Ectodermal cell (in vitro differentiated cells): Measurements from ENCODE around the gene OSBPL5.

Experiments
- H3K27ac ChIP-seq: 2 replicates; pipeline ENCODE4 v1.7.0; 2013; ENCODE audit warnings: mild to moderate bottlenecking, low read depth, low read length; ENCODE audit not compliant: insufficient read depth, poor library complexity, severe bottlenecking
- H3K27me3 ChIP-seq: 2 replicates; pipeline ENCODE4 v1.7.0; 2013; ENCODE audit warnings: mild to moderate bottlenecking, low read length; ENCODE audit not compliant: insufficient read depth, control insufficient read depth, poor library complexity, severe bottlenecking
- H3K36me3 ChIP-seq: one replicate; pipeline ENCODE4 v1.7.0; 2013; ENCODE audit warnings: low read length; ENCODE audit not compliant: control insufficient read depth, insufficient read depth
- H3K4me1 ChIP-seq: one replicate; pipeline ENCODE4 v1.7.0; 2013; ENCODE audit warnings: low read length; ENCODE audit not compliant: control insufficient read depth, insufficient read depth
- H3K4me3 ChIP-seq: 2 replicates; pipeline ENCODE4 v1.7.0; 2013; ENCODE audit warnings: low read depth, low read length, control low read depth; ENCODE audit not compliant: insufficient read depth
- H3K9me3 ChIP-seq: 2 replicates; pipeline ENCODE4 v1.7.0; 2013; ENCODE audit warnings: mild to moderate bottlenecking, low read length, moderate library complexity; ENCODE audit not compliant: control insufficient read depth
- WGBS, 2 experiments: methylation state at CpG; one replicate each; pipeline ENCODE4 v1.1.7; 2013; ENCODE audit warnings: missing lambda C conversion rate in 2 of 2; 5-methylcytosine and 5-hydroxymethylcytosine counted together

Gene OSBPL5

DNA sequence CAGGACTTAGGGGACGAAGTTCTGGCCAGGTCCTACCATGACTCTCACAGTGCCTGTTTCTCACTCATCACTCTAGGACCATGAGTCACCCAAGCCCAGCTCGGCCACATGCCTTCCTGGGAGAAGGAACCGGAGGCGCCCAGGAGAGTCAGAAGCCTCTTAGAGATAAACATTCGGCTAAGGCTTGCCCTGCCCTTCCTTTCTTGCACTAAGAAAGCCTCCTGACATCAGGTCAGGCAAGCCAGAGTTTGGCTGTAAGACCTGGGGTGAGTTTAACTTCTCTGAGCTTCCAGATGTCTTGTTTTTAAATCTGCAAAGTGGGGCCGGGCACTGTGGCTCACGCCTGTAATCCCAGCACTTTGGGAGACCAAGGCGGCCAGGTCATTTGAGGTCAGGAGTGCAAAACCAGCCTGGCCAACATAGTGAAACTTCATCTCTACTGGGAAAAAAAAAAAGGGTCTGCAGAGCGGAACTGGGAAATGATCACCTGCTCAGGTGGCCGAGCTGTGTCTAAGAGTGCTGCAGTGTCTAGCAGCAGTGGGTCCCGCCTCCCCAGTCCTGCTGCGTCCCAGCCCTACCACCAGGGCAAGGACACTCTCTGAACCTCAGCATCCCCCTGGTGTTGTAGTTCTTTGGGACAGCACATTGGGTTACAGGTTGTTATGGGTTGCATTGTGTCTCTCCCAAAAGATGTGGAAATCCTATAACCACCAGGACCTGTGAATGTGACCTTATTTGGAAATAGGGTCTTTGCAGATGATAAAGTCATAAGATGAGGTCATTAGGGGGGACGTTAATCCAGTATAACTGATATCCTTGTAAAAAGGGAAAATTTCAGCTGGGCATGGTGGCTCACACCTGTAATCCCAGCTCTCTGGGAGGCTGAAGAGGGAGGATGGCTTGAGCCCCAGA is 106.1 kb downstream of the OSBPL5 start:
- H3K9me3 ChIP-seq: no peaks in the 10 kb centered on the region
- H3K27ac ChIP-seq: no peak overlapping the region
- WGBS, 2 experiments: 89 to 91% methylated on average over 13 of the region's 13 CpGs
- H3K4me1 ChIP-seq: peaks cover 14% of the 10 kb centered on the region
- no peaks in the 10 kb centered on the region for H3K27me3 ChIP-seq
- no peak overlapping the region for H3K4me3 ChIP-seq
- no peaks in the 10 kb centered on the region for H3K36me3 ChIP-seq

DNA sequence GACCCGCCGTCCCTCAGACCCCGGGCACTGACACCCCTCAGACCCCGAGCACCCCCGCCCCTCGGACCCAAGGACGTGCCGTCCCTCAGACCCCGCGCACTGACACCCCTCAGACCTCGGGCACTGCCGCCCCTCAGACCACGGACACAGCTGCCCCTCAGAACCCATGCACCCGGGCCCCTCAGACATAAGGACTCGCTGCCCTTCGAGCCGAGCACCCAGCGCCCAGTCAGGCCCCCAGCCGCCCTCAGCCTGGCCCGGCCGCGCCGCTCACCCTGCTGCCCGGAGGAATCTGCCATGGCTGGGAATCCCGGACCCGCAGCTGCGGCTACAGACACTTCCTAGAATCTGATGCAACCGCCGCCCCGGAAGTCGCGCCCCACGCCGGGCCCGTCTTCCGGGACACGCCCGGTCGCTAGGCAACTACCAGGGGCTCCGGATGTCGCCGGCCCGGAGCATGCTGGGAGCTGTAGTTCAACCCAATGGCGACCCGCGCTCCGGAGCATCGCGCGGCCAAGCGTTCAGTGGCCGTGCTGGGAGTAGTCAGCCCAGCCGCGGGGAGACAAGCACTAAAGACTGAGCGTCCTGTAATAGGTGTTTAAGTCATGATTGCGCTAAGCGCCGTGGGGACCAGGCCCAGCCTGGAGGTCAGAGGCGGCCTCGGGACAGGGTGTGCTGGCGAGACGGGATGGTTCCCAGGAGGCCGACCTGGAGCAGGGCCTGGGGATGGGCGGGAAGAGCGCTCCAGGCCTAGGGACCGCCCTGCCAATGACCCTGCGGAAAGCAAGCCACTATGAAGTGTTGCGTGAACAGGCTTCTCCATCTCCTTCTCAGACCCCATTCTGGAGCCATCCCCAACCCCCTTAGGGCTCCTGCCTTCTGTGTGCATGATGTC is 107.8 kb downstream of the OSBPL5 start, which contains the start of gene CARS1:
Gene CARS1, minus strand, starts transcription at position 355 of the 895 bp plus-strand sequence. Its CDS starts 56 bp downstream, at position 299.
- Histone ChIP-seq H3K4me1 (peaks cover 14% of the 10 kb centered on the region), H3K27me3 (no peaks in the 10 kb centered on the region), H3K4me3 (peak within 1 kb of the TSS; percentile 62), H3K9me3 (no peaks in the 10 kb centered on the region), H3K36me3 (no peaks in the 10 kb centered on the region), H3K27ac (peak within 1 kb of the TSS; percentile 57)
- WGBS, 2 experiments: 1 to 2% methylated on average over 68 of the region's 68 CpGs

DNA sequence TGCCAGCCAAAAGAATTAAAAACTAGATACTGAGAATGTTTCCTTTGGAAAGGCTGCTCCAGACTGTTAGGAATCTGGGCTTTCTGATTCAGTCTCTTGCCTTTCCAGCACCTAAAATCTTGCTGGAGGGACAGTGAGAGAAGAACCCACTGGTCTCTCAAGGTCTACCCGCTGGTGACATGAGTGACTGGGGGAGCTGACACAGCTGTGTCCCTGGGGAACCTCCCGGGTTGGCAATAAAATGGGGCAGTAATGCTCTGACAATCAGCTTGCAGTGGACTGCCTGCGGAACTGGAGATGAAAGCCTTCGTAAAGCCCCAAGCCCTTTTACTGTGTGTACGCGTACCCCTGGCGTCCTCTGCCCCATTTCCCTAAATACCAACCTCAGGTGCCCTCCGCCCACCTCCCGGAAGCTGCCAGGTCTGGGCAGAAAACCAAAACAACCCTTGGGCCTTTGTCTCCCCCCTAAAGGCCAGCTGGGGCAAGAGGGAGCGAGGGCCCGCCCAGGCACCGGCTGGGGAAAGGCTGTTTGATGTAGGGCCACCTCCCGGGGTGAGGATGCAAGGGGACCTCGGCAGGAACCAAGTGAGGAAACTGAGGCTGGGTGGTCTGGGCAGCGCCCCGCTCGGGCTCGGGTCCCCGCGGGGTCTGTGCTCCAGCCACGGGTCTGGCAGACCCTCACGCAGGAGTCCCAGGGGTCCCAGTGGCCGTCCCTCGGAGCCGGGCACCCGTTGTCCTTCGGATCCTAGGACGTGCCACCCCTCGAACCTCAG is 108.6 kb downstream of the OSBPL5 start:
- Histone ChIP-seq H3K4me1 (peaks cover 19% of the 10 kb centered on the region), H3K4me3 (peak overlapping the region; percentile 62), H3K27me3 (no peaks in the 10 kb centered on the region), H3K27ac (peak overlapping the region; percentile 57), H3K9me3 (no peaks in the 10 kb centered on the region), H3K36me3 (no peaks in the 10 kb centered on the region)
- WGBS, 2 experiments: 7 to 9% methylated on average over 29 of the region's 29 CpGs

DNA sequence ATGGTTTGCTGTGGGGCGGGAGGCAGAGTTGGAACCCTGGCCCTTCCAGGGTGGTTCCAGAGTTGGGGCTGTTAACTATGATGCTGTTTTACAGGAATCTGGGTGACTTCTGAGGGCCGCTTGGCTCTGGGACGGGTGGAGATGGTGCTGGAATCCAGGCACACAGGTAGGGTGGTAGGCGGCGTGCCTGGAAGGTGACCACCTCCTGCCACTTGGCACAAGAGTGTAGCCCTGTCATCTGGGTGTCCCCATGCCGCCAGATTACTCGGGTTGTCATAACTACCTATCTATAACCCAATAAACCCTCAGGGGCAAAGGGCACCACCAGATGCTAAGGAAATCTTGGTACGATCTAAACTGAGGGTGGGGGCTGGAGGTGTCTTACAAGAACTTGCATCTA is 109.2 kb downstream of the OSBPL5 start:
- Histone ChIP-seq H3K9me3 (no peaks in the 10 kb centered on the region), H3K27me3 (no peaks in the 10 kb centered on the region), H3K36me3 (no peaks in the 10 kb centered on the region), H3K4me1 (peaks cover 23% of the 10 kb centered on the region), H3K4me3 (peak overlapping the region; percentile 62), H3K27ac (no peak overlapping the region)
- WGBS, 2 experiments: 92 to 95% methylated on average over 8 of the region's 8 CpGs

DNA sequence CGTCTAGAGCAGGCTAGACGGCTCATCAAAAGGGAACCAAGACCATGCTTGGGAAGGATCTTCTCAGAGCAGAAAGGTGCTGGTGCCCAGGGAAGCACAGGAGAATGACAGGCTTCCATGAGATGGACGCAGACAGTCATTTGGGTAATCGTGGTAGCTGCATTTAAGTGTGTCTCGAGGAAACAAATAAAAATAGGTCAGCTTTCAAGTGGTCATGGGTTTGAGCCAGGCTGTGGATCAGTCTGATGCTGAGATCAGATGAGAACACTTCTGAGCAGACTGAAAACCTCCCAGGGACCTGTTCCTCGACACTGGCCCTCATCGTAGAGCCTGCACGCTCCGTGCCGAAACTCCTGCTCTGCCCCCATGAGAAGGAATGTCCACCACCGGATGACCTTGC is 112.5 kb downstream of the OSBPL5 start:
- Histone ChIP-seq H3K27me3 (no peaks in the 10 kb centered on the region), H3K4me3 (no peak overlapping the region), H3K27ac (no peak overlapping the region), H3K4me1 (peaks cover 20% of the 10 kb centered on the region), H3K36me3 (no peaks in the 10 kb centered on the region), H3K9me3 (no peaks in the 10 kb centered on the region)
- 95% methylated on average over 11 of the region's 11 CpGs for WGBS, 2 experiments

DNA sequence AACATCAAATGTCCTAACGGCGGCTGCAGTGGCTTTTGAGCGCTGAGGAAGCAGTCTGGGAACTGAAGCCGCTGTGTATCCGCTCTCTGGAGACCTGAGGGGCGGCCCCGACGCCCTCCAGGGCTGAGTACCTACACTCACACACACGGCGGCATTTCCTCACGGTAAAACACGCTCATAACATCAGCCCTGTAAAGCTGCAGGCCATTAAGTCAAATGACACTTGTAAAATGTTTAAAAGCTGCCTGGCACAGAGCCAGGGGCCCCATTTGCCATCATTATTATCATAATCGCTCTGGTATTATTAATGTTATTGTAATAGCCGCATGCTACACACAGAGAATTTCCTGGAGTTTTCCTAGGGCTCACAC is 113.0 kb downstream of the OSBPL5 start:
- Histone ChIP-seq H3K27ac (no peak overlapping the region), H3K4me1 (peaks cover 20% of the 10 kb centered on the region), H3K27me3 (no peaks in the 10 kb centered on the region), H3K9me3 (no peaks in the 10 kb centered on the region), H3K4me3 (no peak overlapping the region), H3K36me3 (no peaks in the 10 kb centered on the region)
- WGBS, 2 experiments: 80% methylated on average over 12 to 13 of the region's 14 CpGs

DNA sequence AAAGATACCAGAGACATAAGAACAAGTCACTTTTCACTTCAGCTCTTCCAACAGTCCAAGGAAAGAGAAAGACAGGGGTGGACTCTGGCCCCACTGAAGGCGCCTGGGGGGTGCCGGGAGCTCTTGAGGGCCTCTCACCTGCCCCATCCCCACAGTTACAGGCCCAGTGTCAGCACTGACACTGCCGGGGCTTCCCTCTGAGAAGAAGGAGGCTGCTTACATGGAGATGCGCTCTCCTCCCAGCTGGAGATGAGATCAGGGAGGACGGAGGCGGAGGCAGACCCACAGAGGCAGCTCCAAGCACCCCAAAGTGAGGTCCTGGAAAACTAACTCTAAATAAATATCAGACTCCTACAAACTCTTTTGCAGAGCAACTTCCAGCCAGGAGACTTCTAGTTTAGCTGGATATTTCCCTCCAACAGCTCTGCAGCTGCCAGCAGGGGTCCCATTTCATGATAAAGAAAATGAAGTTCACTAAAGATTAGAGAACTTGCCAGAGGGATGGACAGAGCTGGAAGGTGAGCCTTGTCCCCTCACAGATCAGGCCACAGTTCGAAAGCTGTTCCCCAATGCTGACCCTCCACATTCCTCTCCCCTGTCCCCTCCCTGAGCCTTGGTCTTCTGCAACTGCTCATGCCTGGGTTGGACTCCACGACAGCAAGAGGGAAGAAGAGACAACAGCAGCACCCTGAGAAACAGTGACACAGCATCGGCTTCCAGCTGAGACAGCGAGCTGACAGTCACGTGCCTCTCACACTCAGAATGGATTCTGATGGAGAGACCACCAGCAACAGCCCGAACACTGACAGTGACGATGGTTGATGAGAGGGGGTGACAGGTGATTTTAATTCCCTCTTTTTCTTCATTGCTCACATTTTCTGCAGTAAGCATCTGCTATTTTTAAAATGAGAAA is 113.7 kb downstream of the OSBPL5 start:
- H3K4me1 ChIP-seq: peaks cover 17% of the 10 kb centered on the region
- H3K4me3 ChIP-seq: no peak overlapping the region
- no peaks in the 10 kb centered on the region for H3K9me3 ChIP-seq
- no peaks in the 10 kb centered on the region for H3K36me3 ChIP-seq
- 69 to 74% methylated on average over 13 of the region's 13 CpGs for WGBS, 2 experiments
- H3K27ac ChIP-seq: no peak overlapping the region
- H3K27me3 ChIP-seq: no peaks in the 10 kb centered on the region

DNA sequence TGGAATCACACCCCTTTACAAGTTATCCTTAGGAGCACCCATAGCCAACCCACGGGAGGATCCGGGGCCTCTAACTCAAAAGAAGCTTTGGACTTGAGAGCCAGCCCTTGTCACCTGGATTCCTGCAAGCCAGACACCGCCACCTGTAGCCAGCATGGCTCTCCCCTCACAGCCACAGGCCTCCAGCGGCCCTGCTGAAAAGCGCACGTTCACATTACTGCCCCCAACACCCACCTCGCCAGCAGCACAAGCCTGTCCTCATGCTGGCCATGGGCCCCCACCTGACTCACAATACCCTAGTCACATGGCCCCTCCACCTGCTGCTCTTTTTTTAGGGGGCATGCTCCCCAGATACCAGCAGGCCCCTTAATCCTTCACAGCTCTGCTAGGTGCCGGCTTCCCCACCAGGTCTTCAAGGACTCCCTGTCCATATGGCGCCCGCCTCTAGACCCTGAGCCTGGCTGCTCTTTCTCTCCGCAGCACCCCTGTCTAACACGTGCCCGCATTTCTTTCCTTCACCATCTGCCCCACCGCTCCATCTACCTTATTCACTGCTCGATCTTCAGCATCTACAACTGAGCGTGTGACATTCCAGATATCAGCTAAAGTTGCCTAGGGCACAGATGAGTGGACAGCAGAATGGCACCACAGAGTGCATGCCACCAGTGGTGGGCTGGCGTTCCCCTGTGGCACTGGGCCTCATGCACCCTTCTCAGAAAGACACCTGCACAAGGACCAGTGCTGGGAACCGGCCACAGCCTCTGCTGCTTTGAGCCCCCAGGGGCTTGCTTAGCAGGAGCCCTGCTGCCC is 114.5 kb downstream of the OSBPL5 start:
- Histone ChIP-seq H3K36me3 (no peaks in the 10 kb centered on the region), H3K27ac (no peak overlapping the region)
- WGBS, 2 experiments: 92 to 93% methylated on average over 18 of the region's 18 CpGs

More for the DNA sequence above, 114.5 kb downstream of the OSBPL5 start:
- Histone ChIP-seq H3K27me3 (no peaks in the 10 kb centered on the region), H3K4me1 (peaks cover 9% of the 10 kb centered on the region), H3K4me3 (no peak overlapping the region), H3K9me3 (no peaks in the 10 kb centered on the region)
